ELF-1 (cell line): ENCODE measurements around the gene RPP25L.
A peak's percentile ranks its signal among the peaks of the same experiment; 100 is the strongest.
"Not testable (repeated sequence)": the region's sequence is repeated elsewhere in the genome, so short reads cannot be mapped to it uniquely, and the experiment has no call there.

Source experiments
- DNase-seq: peaks from one replicate; pipeline ENCODE4 v3.0.0-alpha.2; 2016; ENCODE audit warnings: low read depth, low spot score

The RPP25L gene, protein sequence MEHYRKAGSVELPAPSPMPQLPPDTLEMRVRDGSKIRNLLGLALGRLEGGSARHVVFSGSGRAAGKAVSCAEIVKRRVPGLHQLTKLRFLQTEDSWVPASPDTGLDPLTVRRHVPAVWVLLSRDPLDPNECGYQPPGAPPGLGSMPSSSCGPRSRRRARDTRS

DNA sequence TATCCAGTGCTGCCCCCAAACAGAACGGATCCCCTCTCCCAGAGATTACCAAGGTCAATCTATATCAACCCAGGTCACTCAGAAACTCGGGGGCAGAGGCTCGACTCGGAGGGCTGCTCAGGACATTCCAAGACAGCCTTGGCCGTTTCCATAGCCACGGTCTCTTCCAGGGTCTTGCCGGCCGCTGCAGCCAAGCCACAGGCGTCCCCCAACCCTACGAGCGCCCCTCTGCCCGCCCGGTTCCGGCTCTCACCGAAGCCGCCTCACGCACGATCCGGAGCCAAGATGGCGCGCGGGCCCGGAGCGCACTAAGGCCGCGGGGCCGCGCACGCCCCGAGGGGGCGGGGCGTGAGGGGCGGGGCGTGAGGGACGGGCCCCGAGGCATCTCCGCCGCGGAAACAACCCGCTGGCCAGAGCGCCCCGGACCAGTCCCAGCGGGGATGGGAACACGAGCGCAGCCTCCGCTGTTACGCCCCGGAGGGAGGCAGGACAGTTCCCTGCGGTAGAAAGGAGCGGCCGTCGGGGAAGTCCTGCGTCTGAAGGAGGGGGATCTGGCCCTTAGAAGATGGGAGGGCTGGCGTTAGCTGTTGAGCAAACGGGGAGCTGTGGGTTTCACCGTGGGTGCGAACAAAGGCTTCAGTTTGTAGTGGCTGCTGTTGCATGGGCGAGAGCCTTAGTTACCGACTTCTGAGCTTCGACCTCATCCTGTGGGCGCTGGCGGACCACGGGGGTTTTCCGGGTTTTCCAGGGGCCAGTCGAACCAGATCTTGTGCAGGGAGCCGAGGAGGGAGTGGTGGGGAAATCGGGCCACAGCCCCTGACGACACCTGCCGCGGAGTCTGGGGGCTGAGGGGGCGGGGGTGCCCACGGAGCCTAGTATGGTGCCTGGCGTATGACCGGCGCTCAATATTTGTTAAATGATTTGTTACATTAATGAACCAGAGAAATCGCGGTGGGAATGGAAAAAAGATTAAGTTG is at the start of gene RPP25L:
RPP25L (minus strand) TSS at position 287 of the 977 bp plus-strand sequence. CDS start 801 bp downstream, outside the sequence.
- peak; percentile 83 for DNase-seq

DNA sequence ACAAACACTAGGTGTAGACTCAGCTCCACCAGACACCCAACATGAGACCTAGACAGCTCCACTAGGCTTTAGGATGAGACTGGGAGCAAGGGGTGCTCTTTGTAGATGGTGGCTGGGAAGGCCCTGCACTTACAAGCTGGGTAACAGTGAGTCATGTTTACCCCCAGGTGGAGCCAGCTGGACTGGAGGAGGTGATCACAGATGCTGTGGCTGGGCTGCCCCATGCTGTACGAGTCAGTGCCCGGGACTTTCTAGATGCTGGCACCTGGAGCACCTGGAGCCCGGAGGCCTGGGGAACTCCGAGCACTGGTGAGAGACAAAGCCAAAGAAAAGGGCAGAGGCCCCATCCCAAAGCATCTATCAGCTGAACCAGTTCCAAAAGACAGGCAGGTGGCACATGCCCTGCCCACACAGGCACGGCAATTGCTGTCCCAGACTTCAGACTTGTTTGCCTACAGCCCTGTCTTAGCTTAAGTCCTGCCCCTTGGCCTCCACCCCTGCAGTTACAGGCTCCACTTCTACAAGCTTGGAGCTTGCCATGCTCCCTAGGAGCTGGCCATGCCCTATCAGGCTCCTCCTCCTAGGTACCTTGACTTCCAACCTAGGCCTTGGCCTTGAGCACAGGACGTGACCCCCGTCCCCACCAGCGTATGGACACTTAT is 47.8 kb upstream of the RPP25L start:
- no peak for DNase-seq

DNA sequence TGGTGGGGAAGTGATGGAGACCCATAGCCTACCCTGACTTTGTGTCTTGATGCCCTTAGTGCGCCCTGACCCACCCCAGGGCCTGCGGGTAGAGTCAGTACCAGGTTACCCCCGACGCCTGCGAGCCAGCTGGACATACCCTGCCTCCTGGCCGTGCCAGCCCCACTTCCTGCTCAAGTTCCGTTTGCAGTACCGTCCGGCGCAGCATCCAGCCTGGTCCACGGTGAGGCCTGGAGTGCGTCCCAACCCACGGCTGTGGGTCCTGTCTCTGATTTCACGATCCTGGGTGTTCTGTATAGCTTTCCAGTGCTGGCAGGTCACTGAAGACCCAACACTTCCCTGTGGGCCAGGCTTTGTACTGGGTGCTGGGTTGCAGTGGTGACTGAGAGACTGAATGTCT is 46.6 kb upstream of the RPP25L start:
- no peak for DNase-seq

DNA sequence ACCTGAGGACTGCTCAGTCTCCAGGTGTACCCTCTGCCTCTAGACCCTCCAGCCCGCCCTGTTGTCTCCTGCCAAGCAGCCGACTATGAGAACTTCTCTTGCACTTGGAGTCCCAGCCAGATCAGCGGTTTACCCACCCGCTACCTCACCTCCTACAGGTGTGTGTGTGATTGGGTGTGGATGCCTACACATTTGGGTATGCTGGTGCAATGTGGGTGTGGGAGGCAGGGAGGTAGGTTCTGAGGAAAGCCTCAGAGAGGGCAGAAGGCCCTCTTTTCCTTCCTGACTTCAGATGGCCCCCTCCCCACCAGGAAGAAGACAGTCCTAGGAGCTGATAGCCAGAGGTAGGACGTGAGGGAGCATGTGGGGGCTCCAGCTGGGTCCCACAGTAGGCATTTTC is 45.1 kb upstream of the RPP25L start:
- DNase-seq: no peak

DNA sequence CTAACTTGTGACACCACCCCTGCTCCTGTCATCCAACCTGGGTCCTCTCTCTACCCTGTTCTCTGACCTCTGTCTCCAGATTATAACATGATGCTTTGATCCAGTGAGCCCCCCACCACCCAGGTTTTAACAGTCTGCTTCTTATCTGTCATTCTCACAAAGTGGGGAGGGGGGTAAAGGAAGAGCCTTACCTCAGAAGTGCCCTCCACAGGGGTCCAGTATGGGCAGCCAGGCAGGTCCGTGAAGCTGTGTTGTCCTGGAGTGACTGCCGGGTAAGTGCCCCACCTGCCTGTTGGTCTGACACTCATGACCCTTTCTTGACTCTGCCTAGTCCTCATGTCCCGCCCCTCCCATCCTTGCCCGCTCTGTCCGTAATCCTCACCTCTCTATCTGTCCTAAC is 43.5 kb upstream of the RPP25L start:
- DNase-seq: no peak

DNA sequence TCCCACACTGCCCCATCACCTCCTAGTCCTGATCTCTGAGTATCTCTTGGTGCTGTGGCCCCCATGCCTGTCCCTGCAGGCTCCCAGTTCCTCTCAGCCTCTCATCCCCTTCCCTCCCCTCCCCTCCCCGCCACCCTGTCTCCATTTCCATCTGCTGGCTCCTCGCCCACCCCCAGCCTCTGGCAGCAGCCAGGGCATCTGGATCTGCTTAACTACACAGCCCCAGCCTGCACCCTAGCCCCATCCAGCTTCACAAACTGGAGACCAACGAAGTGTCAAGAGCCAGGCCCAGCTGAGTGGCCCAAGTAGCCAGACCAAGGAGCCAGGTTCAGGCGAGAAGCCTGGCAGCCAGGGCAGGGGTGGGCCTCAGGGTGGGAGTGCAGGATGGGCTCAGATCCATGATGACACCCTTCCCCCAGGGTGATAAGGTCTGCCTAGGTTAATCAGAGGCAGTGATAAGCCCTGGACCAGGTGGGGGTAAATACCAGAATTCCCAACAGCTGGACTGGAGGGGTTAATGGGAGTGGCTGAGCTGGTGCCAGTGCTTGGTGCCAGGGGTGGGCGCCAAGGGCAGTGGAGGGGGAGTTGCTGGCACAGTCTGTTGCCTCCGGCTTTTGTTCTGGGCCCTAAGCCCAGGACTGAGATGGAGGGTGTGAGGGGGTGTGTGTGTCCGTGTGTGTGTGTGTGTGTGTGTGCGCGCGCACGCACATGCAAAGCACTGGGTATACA is 42.6 kb upstream of the RPP25L start:
- DNase-seq: no peak

DNA sequence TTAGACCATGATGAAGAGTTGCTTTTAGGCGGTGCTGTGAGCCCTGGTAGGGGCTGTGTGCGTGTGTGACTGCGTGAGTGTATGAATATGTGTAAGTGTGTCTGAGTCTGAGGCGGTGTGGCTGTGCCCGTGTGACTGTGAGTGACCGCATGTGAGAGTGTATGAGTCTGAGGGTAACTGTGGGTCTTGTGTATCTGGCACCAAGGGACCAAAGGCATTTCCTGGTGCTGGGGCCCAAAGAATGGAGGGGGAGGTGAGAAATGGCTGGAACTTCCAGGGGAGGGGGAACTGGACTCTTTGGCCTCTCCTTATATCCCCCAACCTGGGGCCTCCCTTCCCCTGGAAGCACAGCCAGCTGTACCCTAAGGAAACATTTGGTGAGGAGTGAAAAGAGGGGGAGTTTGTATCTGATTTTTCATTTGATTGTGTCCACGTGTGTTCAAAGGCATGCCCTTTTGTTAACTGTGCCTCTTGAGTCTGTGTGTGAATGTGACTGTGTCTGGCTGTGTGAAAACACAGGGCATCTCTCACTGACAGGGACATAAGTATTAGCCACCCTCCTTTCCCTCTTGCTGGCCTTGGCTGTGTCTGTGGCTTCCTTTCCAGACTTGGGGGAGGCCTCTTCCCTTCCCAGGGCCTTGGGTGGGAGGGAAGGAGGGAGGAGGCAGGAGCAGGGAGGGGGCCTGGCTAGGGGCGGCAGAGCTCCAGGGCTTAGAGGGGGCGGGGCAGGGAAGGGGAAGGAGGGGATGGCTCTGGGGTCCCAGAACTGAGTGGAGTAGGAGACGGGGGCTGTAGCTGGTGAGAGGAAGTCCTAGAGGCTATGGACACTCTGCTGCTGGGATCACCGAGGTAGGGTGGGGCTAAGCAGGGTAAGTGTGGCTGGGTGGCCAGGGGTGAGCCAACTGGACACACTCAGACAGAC is 41.5 kb upstream of the RPP25L start:
- no peak for DNase-seq

DNA sequence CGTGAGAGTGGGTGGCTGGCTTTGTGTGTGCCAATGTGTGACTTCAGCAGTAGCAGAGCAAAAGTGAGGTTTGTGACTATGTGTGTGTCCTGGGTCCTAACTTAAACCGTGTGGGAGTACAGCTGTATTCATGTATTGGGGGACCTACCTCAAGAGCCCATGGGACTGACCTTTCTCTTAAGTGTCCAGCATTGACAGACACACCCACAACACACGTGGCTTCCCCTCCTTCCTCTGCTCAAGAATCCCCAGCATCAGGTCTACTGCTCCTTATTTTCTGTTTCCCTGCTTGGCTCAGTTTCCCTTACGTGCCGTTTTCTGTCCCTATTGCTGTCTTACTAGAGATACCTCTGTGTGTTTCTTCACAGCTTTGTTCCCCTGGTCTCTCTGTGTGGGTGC is 40.7 kb upstream of the RPP25L start:
- DNase-seq: no peak

DNA sequence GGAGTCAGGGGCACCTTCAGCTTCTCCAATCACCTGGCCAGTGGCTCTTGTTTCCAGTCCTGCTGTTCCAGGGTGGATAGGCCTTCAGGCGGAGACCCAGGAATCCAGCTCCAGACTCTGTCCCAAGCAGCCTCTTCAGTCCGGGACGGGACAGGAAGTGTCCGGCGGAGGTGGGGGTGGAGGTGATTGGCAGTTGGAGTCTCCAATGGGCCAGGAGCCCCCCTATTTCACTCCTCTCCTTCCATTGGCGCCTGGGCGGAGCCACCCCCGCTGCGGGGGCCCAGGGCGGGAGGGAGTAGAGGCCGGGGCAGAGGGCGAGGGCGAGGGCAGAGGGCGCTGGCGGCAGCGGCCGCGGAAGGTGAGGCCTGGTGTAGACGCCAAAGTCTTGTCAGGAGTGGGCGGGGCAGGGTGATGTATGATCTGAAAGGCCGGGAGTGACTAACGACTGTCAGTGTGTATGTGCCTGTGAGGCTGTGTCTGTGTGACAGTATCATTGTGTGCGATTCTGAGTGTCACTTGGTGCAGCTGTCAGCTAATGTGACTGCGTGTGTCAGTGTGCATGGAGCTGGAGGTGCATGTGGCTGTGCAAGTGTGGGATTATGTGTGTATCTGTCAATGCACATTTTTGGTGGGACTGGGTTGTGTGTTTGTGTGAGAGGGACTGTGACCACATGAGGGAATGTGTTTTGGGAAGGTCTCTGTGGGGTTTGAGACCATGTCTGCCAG is 40.1 kb upstream of the RPP25L start, which contains the start of gene IL11RA:
IL11RA (plus strand) TSS at position 310 of the 726 bp plus-strand sequence. CDS start 3,033 bp downstream, outside the sequence.
- peak; percentile 98 for DNase-seq

DNA sequence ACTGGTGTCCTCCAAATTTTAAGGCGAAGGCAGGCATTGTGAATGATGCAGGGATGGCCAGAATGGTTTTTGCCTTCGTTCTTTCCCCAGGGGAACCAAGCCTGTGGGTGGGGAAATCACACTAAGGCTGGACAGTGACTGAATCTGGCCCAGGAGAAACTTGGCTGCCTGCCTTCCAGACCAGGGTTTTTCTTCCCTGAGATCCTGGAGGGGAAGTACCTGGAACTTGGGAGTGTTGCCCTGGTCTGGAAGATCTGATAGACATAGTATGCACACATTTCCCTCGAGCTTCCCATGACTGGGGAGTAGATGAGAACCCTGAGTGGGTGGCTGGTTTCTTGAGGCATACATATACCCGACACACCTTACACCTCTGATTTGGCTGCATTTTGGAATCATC is 39.4 kb upstream of the RPP25L start:
- DNase-seq: no peak

DNA sequence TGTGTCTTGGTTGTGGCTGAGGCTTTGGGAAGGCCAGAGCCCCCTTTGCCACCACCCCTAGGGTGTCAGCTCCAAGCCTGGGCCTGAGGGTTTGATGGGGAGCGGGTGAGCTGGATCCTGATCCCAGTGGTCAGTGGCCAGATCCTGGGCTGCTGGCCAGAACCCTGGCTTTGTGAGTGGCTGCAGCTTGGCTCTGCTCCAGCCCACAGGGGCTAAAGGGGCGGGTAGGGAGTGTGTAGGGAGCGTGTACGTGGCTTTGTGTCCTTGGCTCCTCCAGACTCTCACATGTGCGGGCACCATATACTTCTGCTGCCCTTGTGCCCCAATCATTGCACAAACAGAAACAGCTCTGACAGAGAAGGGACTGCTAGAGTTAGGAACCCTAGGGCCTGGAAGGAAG is 38.9 kb upstream of the RPP25L start:
- no peak for DNase-seq

DNA sequence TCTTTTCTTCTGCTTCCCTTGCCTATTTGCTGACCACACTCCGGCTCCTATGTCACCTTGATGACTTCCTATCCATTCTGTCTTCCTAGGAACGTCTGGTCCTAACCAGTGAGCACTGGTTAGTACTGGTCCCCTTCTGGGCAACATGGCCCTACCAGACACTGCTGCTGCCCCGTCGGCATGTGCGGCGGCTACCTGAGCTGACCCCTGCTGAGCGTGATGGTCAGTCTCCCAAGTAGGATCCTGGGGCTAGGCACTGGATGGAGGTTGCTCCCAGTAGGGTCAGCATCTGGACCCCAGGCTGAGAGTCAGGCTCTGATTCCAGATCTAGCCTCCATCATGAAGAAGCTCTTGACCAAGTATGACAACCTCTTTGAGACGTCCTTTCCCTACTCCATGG is 36.8 kb upstream of the RPP25L start:
- no peak for DNase-seq

DNA sequence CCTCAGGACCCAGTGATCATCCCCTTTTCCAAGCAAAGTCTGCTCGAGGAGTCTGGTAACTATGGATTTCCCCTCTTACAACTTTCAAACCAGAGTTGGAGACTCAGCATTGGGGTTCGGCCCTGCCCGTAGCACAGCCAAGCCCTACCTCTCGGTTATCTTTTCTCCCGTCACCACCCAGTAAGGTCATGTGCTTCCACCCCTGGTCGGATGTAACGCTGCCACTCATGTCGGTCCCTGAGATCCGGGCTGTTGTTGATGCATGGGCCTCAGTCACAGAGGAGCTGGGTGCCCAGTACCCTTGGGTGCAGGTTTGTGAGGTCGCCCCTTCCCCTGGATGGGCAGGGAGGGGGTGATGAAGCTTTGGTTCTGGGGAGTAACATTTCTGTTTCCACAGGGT is 35.8 kb upstream of the RPP25L start:
- no peak for DNase-seq

DNA sequence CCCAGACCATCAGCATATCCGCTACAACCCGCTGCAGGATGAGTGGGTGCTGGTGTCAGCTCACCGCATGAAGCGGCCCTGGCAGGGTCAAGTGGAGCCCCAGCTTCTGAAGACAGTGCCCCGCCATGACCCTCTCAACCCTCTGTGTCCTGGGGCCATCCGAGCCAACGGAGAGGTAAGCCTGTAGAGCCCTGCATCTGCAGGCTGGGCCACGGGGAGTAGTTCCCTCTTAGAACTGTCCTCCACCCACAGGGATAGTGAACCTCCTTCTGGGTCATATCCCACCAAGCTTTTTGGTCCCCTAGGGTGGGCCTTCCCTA is 35.1 kb upstream of the RPP25L start:
- DNase-seq: no peak

DNA sequence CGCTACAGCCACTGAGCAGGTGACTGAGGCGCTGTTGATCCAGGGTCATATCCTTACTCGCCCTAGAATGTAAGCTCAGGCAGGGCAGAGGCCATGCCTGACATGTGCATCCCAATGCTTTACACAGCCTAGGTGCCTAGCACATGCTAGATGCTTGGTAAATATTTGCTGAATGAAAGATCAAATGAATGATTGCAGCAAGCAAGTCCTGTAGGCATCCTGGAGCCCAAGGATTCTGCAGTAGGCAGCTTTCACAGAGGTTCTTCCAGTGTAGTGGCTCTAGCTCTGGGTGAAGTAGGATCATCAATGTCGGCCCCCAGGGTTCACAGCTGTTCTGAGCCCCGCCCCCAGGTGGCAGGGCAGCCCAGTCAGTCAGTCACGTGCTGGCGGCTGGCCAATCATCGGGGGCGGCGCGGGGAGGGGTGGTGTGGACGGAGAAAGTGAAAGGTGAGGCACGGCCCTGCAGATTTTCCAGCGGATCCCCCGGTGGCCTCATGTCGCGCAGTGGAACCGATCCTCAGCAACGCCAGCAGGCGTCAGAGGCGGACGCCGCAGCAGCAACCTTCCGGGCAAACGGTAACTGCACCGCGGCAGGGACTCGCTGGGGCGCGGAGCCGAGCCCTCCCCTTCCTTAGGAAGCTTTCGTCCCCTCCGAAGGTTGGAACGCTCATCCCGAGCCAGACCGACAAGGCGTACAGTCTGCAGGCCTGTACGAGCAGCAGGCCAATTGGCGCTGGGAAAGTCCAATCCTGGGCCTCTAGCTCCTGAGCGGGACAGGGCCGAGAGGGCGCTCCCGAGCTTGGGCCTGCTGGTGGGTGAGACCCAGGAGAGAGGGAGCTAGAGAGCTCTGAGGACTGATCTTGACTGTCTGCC is 34.5 kb upstream of the RPP25L start, which contains the start of gene GALT:
GALT (plus strand) TSS at position 465 of the 873 bp plus-strand sequence; CDS start at position 495, 30 bp downstream.
- DNase-seq: peak; percentile 98

DNA sequence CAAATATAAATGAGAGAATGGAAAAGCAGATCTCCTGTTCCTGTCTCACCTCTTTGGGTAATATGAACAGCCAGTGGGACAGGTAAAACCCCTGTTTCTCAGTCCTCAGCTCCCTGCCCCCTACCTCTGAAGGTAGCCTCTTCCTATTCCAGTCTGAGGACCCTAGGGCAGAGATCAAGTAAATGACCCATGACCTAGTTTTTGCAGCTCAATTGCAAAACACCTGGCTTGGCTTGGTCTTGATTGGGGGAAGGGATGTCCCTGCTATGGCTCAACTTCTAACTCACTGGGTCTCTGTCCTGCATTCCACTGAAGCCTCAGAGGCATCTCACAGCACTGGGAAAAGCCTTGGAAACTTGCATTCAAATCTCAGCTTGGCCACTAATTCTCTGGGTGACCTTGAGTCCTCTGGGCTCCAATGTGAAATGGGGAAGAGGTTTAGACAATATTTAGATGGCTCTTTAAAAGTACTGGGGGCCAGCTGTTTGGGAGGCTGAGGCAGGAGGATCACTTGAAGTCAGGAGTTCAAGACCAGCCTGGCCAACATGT is 32.9 kb upstream of the RPP25L start:
- DNase-seq: peak; percentile 87

DNA sequence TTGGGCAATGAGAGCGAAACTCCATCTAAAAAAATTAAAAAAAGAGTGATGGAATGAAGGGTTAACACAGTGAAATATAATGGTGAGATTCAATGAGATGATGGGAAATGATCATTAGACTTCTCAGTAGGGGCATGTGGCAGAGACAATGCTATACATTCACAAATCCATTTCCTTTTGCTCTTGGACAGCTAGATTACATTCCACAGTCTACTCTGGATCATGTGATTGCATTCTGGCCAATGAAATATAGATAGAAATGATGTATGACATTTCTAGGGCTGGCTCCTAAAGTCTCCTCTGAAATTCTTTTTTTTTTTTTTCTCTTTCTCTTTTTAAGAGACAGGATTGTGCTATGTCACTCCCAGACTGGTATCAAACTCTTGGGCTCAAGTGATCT is 30.8 kb upstream of the RPP25L start:
- DNase-seq: no peak

DNA sequence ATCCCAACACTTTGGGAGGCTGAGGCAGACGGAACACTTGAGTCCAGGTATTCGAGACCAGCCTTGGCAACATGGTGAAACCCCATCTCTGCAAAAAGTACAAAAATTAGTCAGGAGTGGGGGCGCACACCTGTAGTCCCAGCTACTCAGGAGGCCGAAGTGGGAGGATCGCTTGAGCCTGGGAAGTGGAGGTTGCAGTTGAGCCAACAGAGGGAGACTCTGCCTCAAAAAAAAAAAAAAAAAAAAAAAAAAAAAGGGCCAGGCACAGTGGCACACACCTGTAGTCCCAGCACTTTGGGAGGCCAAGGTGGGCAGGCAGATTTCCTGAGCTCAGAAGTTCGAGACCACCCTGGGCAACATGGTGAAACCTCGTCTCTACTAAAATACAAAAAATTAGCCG is 27.4 kb upstream of the RPP25L start:
- not testable (repeated sequence) for DNase-seq

DNA sequence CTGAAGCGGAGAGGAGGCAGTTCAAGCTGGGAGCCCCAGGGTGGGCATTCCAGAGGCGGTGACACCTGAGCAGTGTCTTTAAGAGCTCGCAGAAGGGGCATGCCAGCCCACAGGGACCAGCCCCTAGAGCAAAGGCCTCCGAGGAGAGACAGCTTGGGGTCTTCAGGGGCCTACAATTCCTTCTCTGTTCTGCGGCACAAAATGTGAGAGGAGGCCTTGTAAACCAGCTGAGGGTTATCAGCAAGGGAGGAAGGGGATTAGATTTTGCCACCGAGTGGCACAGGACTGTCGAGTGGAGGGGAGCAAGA is 26.2 kb upstream of the RPP25L start:
- no peak for DNase-seq
